ENCODE measurements around the gene DRGX. TPM values are rescaled to one million over a fixed set of nuclear protein-coding genes. Genes with fewer than 3 reads are reported as not detected.

DRGX gene
- total and polyA plus RNA-seq, 2 of the 13 experiments (the other 11 are each of a cell fraction or from before 2014, with no cell fraction given), result not detected

- CTCF ChIA-PET (ENCODE audit: low intra/inter-chr PET ratio, low total read pairs), result no interaction called here
- in situ Hi-C loops (cut with HindIII; ENCODE audit: extremely low pct_ligation_motif_present, low pct_unique_long_range_greater_than_20kb), result no loop called here
- 90% methylated on average over 42 of the region's 46 CpGs for WGBS (ENCODE audit: low lambda C conversion rate)
- Histone ChIP-seq H3K9me3 (ENCODE audit: low read length) (no peaks in the 10 kb centered on the region), H2AFZ (ENCODE audit: low read length) (no peak overlapping the region), H3K4me1 (ENCODE audit: insufficient read depth, low read length) (peaks cover 15% of the 10 kb centered on the region; the same call in 1 of the 2 replicates), H3K79me2 (ENCODE audit: insufficient read depth, low read length) (no peaks in the 10 kb centered on the region), H3K4me3 (replicated peaks in 1 of 3; ENCODE audit: insufficient read depth in 1 of 3, low read depth in 2 of 3, low read length in 3 of 3) (no peak overlapping the region), H3K27ac (ENCODE audit: extremely low read length, insufficient read depth, low read length) (no peak overlapping the region), H3K36me3 (replicated peaks in 1 of 2; ENCODE audit: control insufficient read depth in 1 of 2, insufficient read depth in 2 of 2, low read length in 2 of 2) (no peaks in the 10 kb centered on the region), H3K4me2 (ENCODE audit: low read depth, low read length) (no peak overlapping the region), H3K27me3 (ENCODE audit: control insufficient read depth in 1 of 2, insufficient read depth in 2 of 2, low read length in 2 of 2) (no peaks in the 10 kb centered on the region), H3K9ac (ENCODE audit: insufficient read depth, low read depth, low read length) (no peak overlapping the region), H4K20me1 (ENCODE audit: insufficient read depth, low read length) (no peaks in the 10 kb centered on the region)
- TF ChIP-seq, protein P1, sequence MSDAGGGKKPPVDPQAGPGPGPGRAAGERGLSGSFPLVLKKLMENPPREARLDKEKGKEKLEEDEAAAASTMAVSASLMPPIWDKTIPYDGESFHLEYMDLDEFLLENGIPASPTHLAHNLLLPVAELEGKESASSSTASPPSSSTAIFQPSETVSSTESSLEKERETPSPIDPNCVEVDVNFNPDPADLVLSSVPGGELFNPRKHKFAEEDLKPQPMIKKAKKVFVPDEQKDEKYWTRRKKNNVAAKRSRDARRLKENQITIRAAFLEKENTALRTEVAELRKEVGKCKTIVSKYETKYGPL (CRISPR knock-in tag; IDR thresholded peaks at IDR 0.05), result no peak
- TF ChIP-seq ZNF672 (CRISPR knock-in tag; IDR thresholded peaks at IDR 0.05) (no peak), KLF12 (CRISPR knock-in tag; IDR thresholded peaks at IDR 0.05; ENCODE audit: borderline replicate concordance) (no peak), HINFP (CRISPR knock-in tag; IDR thresholded peaks at IDR 0.05; ENCODE audit: low read depth) (no peak), BRD4 (CRISPR knock-in tag; IDR thresholded peaks at IDR 0.05) (no peak), ZNF747 (CRISPR knock-in tag; IDR thresholded peaks at IDR 0.05; ENCODE audit: borderline replicate concordance) (no peak), REST (IDR thresholded peaks at IDR 0.05; ENCODE audit: borderline replicate concordance in 1 of 2, low read depth in 1 of 2, low read length in 2 of 2) (no peak), XRCC5 (optimal IDR thresholded peaks at IDR 0.05; ENCODE audit: low read length) (no peak), FOXJ3 (CRISPR knock-in tag; IDR thresholded peaks at IDR 0.05; ENCODE audit: borderline replicate concordance) (no peak), ZBTB38 (CRISPR knock-in tag; IDR thresholded peaks at IDR 0.05) (no peak), IRX3 (CRISPR knock-in tag; IDR thresholded peaks at IDR 0.05; ENCODE audit: borderline replicate concordance, low read depth) (no peak), STAG1 (CRISPR knock-in tag; IDR thresholded peaks at IDR 0.05) (no peak)
- no TSS peak for BruUV-seq (replicated peaks)
- DNase-seq (ENCODE audit: low spot score), result no peak
- FAIRE-seq, result no peak
- ATAC-seq, result no peak
- POLR2A ChIA-PET, result no interaction called here
- intact Hi-C loops (cut with micrococcal nuclease; ENCODE audit: unreplicated experiment), result no loop called here
These were observed 45.9 kb upstream of the DRGX start for GRCh38 chr10:49441488-49442476.

Measured in HepG2 (cell line).